Activated CD4-positive, CD25-positive, alpha-beta regulatory T cell (primary cell): ENCODE data around the gene MCTP1.

ENCODE experiments used
- DNase-seq, 4 experiments: peaks; one replicate each; lab custom pipeline; 2025; lab: John Stamatoyannopoulos, UW

Gene MCTP1

GRCh38 chr5:94754824-94755223 lies 530.1 kb downstream of the MCTP1 start:
- no peak for DNase-seq

DNA sequence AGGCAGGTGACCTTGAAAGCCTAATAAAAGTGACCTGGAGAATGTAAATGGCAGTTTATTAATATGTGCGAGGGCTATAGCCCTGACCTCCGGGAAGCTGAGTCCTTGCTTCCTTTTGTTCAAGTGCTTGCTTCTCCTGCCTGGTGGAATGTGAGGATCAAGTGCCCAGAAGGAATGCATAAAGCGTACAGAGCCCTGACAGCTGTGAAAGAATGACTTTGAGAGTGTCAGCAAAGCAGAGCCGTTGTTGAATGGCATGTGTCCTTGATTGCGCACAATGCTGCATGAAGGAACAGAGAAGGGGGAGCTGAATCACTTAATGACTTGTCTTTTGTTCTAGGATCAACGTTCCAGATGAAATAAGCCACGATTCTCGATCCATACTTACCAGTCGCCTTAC lies 533.4 kb downstream of the MCTP1 start:
- DNase-seq, result no peak

GRCh38 chr5:94750681-94751080 lies 534.2 kb downstream of the MCTP1 start:
- DNase-seq, result no peak

DNA sequence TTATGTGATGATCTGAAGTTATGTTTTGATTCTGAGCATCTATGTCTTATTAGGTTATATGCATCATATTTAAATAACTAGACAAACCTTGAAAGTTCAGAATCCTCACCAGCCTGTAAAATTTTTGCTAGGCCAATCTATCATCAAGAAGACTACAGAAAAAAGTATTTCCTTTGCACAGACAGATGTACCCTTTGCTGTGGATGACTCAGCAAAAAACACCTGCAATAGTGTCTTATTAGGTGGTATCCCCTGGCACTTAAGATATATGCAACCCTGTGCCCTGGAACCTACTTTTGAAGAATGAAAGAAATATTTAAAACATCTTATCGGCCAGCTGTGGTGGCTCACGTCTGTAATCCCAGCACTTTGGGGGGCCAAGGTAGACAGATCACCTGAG lies 535.9 kb downstream of the MCTP1 start:
- DNase-seq, result no peak

DNA sequence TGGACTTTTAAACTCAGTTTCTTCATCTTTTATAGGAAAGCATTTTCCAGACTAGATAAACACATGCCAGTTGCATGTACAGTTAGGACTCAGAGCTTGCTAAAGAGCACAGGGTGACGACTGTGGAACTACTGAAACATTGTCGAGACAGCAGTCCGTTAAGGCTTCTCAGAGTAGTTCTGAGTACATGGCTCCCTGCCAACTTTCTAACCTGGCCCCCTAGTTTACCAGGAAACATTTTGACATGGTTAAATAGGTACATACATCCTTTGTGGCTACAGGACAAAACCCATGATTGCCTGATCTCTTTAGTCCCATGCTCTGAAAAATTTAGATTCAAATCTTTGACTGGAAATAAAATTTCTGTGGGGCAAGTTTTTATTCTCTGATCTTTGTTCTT lies 536.7 kb downstream of the MCTP1 start:
- no peak for DNase-seq

GRCh38 chr5:94747371-94747770 lies 537.5 kb downstream of the MCTP1 start:
- DNase-seq, result no peak

- DNase-seq, result no peak
Measured at GRCh38 chr5:94746731-94747124, 538.2 kb downstream of the MCTP1 start.

- no peak for DNase-seq
Measured at GRCh38 chr5:94745786-94746730, 538.8 kb downstream of the MCTP1 start.

GRCh38 chr5:94744906-94745305 lies 540.0 kb downstream of the MCTP1 start:
- no peak for DNase-seq

DNA sequence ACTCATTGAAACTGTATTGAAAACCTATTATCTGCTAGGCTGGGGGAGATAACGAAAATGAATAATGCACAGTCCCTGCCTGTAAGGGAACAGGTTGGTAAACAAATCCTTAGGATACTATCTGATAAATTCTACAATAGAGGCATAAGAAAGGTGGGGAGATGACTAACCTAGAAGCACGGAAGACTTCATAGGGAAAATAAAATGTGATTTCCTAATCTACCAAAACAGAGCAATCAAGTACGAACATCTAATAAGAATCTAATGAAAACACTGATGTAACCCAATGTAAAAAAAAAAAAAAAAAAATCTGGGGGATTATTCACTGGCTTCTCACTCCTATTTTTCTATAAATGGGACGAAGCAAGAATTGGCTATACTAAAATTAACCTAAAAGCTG lies 542.0 kb downstream of the MCTP1 start:
- DNase-seq, result no peak

DNA sequence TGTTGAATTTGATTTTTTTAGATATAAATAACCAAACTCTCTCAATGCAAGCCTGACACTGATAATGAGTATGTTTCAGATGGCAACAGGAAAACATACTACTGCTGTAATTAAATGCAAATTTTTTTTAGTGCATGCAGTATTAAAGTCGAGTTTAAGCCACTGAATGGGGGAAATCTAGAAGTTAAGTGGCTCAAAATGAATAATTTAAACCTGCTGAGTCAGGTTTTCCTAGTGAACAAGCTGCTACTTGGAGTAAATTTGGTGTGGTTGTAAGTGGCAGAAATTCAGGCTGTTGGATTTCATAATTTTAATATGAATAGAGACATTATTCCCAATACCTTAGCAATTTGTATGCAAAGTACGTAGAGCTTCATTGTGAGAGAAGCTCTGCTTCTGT lies 544.6 kb downstream of the MCTP1 start:
- no peak for DNase-seq

- no peak for DNase-seq
Measured at GRCh38 chr5:94736498-94736897, 548.4 kb downstream of the MCTP1 start.

DNA sequence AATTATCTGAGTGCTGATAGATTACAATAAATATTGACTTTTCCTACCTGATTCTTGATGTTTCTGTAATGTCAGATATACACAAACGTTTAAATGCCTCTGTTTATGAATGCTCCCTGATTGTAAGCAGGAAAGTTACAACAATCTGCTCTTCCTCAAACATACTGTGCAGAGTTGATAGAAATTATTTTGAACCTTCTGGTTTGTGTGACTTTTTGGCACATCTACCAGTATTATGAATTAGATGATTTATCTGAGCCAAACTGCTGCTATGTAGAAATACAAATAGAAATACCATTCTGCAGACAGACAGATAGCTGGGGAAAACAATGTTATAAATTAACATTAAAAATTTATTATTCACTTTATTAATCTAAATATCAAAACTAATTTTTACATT lies 553.4 kb downstream of the MCTP1 start:
- no peak for DNase-seq

- no peak for DNase-seq
Measured at GRCh38 chr5:94725142-94725541, 559.8 kb downstream of the MCTP1 start.

DNA sequence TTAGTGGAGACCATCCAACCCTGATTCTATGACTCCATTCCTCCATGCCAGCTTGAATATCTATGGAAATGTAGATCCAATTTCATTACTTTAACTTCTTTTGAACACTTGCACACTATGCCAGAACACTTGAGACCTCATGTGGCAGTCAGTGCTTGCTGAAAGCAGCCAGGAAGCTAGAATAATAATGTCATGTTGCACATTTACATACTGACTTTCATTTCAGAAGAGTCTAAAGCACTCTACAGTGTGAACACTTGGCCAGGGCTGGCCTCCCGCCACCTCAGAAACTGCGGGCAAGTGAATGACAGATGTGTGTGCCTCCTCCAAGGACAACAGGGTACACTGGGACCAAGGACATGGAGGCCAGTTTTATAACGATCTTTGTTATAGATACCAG lies 569.1 kb downstream of the MCTP1 start:
- DNase-seq, result no peak

- no peak for DNase-seq
Measured at GRCh38 chr5:94711785-94712184, 573.1 kb downstream of the MCTP1 start.

DNA sequence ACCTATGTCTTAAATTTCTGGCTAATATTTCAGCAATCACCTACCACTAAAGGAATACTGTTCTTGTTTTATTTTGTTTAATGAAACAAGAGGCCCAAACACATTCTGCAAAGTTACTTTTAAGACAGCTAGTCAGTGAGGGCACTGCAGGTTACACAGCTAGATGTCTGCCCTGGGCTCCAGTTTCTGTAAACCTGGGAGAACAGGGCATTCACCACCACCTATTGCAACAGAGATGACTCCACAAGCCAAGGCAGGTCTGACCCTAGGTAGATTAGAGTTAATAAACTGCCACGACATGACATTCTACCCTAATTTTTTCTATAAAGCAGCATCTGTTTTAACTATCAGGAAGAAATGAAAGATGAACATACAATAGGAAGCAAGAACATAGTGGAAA lies 575.6 kb downstream of the MCTP1 start:
- DNase-seq, result no peak

DNA sequence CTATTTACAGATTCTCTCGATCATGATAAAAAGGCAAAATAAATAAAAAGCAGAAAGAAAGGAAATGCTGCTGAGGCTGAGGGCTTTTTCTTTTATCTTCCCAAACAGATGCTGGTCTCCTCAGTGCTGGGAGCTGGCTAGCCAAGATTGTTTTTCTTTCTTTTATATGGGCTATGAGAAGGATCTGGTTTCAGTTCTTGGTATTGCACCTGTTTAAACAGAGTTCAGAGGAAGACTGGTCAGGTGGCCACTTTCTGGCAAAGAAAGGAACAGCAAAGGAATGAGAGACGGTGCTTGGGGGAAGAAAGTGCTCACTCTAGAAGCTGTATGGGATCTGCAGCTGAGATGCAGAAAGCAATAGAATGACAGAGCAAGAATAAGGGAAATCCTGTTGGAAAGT lies 577.5 kb downstream of the MCTP1 start:
- DNase-seq, result no peak

- DNase-seq, result no peak
Measured at GRCh38 chr5:94705427-94705826, 579.5 kb downstream of the MCTP1 start.

- no peak for DNase-seq
Measured at GRCh38 chr5:94702729-94703128, 582.2 kb downstream of the MCTP1 start.

- no peak for DNase-seq
Measured at GRCh38 chr5:94700592-94700991, 584.3 kb downstream of the MCTP1 start.

GRCh38 chr5:94699562-94699961 lies 585.3 kb downstream of the MCTP1 start:
- no peak for DNase-seq

- DNase-seq, result no peak
Measured at GRCh38 chr5:94698197-94698596, 586.7 kb downstream of the MCTP1 start.

GRCh38 chr5:94694671-94695070 lies 590.2 kb downstream of the MCTP1 start:
- no peak for DNase-seq
